ENCODE results near the gene YPEL1. TPM values are rescaled to one million over a fixed set of nuclear protein-coding genes. Genes with fewer than 3 reads are reported as not detected.

Gene YPEL1
- total and polyA plus RNA-seq, 10 of the 15 experiments (the other 5 are each of a cell fraction or from before 2014, with no cell fraction given) = 0.13 to 5.0 (median 1.6) TPM

DNA sequence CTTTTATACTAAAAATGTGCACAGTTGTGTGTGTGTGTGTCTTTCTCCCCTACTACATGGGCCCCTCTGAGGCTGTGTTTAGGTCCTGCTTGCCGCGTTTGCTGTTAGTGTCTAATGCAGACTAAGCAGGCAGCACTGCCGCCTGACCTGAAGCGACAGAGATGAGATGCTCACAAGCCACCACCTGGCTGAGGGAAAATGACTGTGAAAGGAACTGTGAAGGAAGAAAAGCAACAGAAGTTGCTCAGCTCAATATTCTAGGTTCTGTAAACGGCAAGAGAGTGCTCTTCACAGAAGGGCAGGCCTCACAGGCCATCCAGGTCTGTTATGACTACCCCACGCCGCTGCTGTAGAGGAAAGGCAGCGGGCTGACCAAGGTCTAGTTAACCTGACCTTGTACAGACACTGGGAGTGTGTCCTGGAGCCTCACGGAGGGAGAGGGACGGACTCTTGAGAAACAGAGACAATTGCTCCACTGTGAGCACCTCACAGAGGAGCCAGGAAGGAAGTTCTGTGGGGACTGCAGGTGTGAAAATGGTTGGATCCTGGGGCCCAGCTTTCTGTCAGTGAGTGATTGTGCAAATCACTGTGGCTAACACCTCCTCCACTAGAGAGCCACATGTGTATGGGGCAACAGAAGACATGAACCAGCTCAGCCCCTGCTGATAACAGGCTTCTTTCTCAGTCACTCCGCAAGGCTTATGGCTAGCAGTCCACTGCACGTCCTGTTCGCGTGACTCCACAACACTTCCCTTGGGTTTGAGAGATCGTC is 31.3 kb upstream of the YPEL1 start (continued):
- 0 out of 2 replicates have a peak, but pooled peaks have one; percentile 7 for TF ChIP-seq YY1 (IDR thresholded peaks at IDR 0.05; ENCODE audit: low read depth, low read length)
- peak; percentile 97 for TF ChIP-seq IKZF1 (conservative IDR thresholded peaks at IDR 0.05)
- TF ChIP-seq MXI1 (IDR thresholded peaks at IDR 0.05; ENCODE audit: low read depth, low read length) = peak; percentile 74
- TF ChIP-seq, protein P1, sequence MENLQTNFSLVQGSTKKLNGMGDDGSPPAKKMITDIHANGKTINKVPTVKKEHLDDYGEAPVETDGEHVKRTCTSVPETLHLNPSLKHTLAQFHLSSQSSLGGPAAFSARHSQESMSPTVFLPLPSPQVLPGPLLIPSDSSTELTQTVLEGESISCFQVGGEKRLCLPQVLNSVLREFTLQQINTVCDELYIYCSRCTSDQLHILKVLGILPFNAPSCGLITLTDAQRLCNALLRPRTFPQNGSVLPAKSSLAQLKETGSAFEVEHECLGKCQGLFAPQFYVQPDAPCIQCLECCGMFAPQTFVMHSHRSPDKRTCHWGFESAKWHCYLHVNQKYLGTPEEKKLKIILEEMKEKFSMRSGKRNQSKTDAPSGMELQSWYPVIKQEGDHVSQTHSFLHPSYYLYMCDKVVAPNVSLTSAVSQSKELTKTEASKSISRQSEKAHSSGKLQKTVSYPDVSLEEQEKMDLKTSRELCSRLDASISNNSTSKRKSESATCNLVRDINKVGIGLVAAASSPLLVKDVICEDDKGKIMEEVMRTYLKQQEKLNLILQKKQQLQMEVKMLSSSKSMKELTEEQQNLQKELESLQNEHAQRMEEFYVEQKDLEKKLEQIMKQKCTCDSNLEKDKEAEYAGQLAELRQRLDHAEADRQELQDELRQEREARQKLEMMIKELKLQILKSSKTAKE (IDR thresholded peaks at IDR 0.05; ENCODE audit: low read depth, poor library complexity, severe bottlenecking) = peak; percentile 83
- TF ChIP-seq FOXM1 (IDR thresholded peaks at IDR 0.05; ENCODE audit: low read depth, low read length) = no peak
- peak; percentile 80 to 86; a peak in 3 of 4 replicates for TF ChIP-seq EP300 (IDR thresholded peaks at IDR 0.05; ENCODE audit: borderline replicate concordance in 1 of 2, control insufficient read depth in 1 of 2, low read depth in 2 of 2, low read length in 2 of 2)
- no peak for TF ChIP-seq SRF (IDR thresholded peaks at IDR 0.05; ENCODE audit: low read depth in 2 of 2, low read length in 2 of 2)
- peak; percentile 92 to 93 for TF ChIP-seq IKZF2 (IDR thresholded peaks at IDR 0.05)
- 0 out of 2 replicates have a peak, but pooled peaks have one; percentile 25 for TF ChIP-seq HCFC1 (IDR thresholded peaks at IDR 0.05; ENCODE audit: low read length)
- peak; percentile 78; the same call in 1 of the 2 replicates for TF ChIP-seq CHD2 (IDR thresholded peaks at IDR 0.05; ENCODE audit: borderline replicate concordance, low read depth, low read length)
- TF ChIP-seq, protein P2, sequence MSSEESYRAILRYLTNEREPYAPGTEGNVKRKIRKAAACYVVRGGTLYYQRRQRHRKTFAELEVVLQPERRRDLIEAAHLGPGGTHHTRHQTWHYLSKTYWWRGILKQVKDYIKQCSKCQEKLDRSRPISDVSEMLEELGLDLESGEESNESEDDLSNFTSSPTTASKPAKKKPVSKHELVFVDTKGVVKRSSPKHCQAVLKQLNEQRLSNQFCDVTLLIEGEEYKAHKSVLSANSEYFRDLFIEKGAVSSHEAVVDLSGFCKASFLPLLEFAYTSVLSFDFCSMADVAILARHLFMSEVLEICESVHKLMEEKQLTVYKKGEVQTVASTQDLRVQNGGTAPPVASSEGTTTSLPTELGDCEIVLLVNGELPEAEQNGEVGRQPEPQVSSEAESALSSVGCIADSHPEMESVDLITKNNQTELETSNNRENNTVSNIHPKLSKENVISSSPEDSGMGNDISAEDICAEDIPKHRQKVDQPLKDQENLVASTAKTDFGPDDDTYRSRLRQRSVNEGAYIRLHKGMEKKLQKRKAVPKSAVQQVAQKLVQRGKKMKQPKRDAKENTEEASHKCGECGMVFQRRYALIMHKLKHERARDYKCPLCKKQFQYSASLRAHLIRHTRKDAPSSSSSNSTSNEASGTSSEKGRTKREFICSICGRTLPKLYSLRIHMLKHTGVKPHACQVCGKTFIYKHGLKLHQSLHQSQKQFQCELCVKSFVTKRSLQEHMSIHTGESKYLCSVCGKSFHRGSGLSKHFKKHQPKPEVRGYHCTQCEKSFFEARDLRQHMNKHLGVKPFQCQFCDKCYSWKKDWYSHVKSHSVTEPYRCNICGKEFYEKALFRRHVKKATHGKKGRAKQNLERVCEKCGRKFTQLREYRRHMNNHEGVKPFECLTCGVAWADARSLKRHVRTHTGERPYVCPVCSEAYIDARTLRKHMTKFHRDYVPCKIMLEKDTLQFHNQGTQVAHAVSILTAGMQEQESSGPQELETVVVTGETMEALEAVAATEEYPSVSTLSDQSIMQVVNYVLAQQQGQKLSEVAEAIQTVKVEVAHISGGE (CRISPR knock-in tag; IDR thresholded peaks at IDR 0.05) = no peak
- TF ChIP-seq POLR2AphosphoS5 (IDR thresholded peaks at IDR 0.05; ENCODE audit: low read length) = no peak
- TF ChIP-seq SUZ12 (IDR thresholded peaks at IDR 0.05; ENCODE audit: unreplicated experiment) = no peak
- no peak; the same call in 1 of the 2 replicates for TF ChIP-seq FOXK2 (IDR thresholded peaks at IDR 0.05)
- TF ChIP-seq TCF3 (IDR thresholded peaks at IDR 0.05; ENCODE audit: borderline replicate concordance, insufficient read depth, low read depth, low read length) = 0 out of 2 replicates have a peak, but pooled peaks have one; percentile 36
- no peak for TF ChIP-seq SIN3A (IDR thresholded peaks at IDR 0.05; ENCODE audit: low read depth, low read length)
- TF ChIP-seq MYC (IDR thresholded peaks at IDR 0.05; ENCODE audit: insufficient read depth, insufficient read length, insufficient replicate concordance, low read length, severe bottlenecking) = peak; percentile 65
- TF ChIP-seq DPF2 (IDR thresholded peaks at IDR 0.05) = peak; percentile 97
- no peak for TF ChIP-seq CREM (IDR thresholded peaks at IDR 0.05; ENCODE audit: low read depth)
- peak; percentile 77 for TF ChIP-seq MEF2B (IDR thresholded peaks at IDR 0.05; ENCODE audit: partially characterized antibody, poor library complexity, severe bottlenecking)
- peak; percentile 57 for TF ChIP-seq TCF12 (IDR thresholded peaks at IDR 0.05; ENCODE audit: low read depth, low read length)
- TF ChIP-seq POU2F2 (IDR thresholded peaks at IDR 0.05; ENCODE audit: borderline replicate concordance, low read depth, low read length) = peak; percentile 66; the same call in 1 of the 3 replicates
- peak; percentile 35; the same call in 1 of the 2 replicates for TF ChIP-seq BMI1 (IDR thresholded peaks at IDR 0.05; ENCODE audit: borderline replicate concordance)
- TF ChIP-seq, protein P3, sequence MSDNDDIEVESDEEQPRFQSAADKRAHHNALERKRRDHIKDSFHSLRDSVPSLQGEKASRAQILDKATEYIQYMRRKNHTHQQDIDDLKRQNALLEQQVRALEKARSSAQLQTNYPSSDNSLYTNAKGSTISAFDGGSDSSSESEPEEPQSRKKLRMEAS (IDR thresholded peaks at IDR 0.05; ENCODE audit: low read depth, low read length) = peak; percentile 25; the same call in 1 of the 2 replicates
- peak; percentile 18; the same call in 1 of the 2 replicates for TF ChIP-seq NFIC (IDR thresholded peaks at IDR 0.05; ENCODE audit: low read depth, low read length)

All from GM12878 (cell line).